Neural progenitor cell (in vitro differentiated cells): Measurements from ENCODE around the gene SRSF4. TPM values are rescaled to one million over a fixed set of nuclear protein-coding genes. Genes with fewer than 3 reads are reported as not detected.

ENCODE experiments used
- DNase-seq: peaks from one replicate; pipeline ENCODE4 v3.0.0-alpha.2; 2016; ENCODE audit warnings: low spot score
- H2AFZ ChIP-seq: fragments of 200-600 bp; sonication (generic); replicated peaks from 2 replicates; pipeline ENCODE4 v1.6.1; 2016; ENCODE audit warnings: antibody characterized with exemption
- H3F3A ChIP-seq: fragments of 200-600 bp; sonication (generic); 2 replicates; pipeline ENCODE4 v1.6.1; 2016; ENCODE audit warnings: antibody characterized with exemption, low read depth
- H3K27ac ChIP-seq: fragments of 200-600 bp; sonication (generic); 2 replicates; pipeline ENCODE4 v1.5.1; 2016; ENCODE audit warnings: mild to moderate bottlenecking
- H3K27me3 ChIP-seq: fragments of 200-600 bp; sonication (generic); 2 replicates; pipeline ENCODE4 v1.6.1; 2016; ENCODE audit warnings: mild to moderate bottlenecking, moderate library complexity
- H3K36me3 ChIP-seq: fragments of 200-600 bp; sonication (generic); 2 replicates; pipeline ENCODE4 v1.5.1; 2016
- H3K4me1 ChIP-seq: fragments of 200-600 bp; sonication (generic); 2 replicates; pipeline ENCODE4 v1.6.1; 2016; ENCODE audit warnings: mixed run types
- H3K4me2 ChIP-seq: fragments of 200-600 bp; sonication (generic); 2 replicates; pipeline ENCODE4 v1.6.1; 2016
- H3K4me3 ChIP-seq: fragments of 200-600 bp; sonication (generic); 2 replicates; pipeline ENCODE4 v1.5.1; 2016
- H3K79me2 ChIP-seq: fragments of 200-600 bp; sonication (generic); 2 replicates; pipeline ENCODE4 v1.6.1; 2016; ENCODE audit warnings: low read depth
- H3K9ac ChIP-seq: fragments of 200-600 bp; sonication (generic); 2 replicates; pipeline ENCODE4 v1.6.1; 2016
- H3K9me3 ChIP-seq: fragments of 200-600 bp; sonication (generic); 2 replicates; pipeline ENCODE4 v1.5.1; 2016; ENCODE audit warnings: low read depth
- H4K20me1 ChIP-seq: fragments of 200-600 bp; sonication (generic); 2 replicates; pipeline ENCODE4 v1.6.1; 2016; ENCODE audit warnings: low read depth
- H3K27ac Mint-ChIP-seq: 3 replicates; pipeline ENCODE4 v1.8.0; 2021; ENCODE audit warnings: mixed read lengths
- H3K27me3 Mint-ChIP-seq: 2 replicates; pipeline ENCODE4 v1.8.0; 2022; ENCODE audit warnings: low read depth, mild to moderate bottlenecking, inconsistent platforms, moderate library complexity, mixed read lengths; ENCODE audit not compliant: insufficient read depth
- H3K36me3 Mint-ChIP-seq: 3 replicates; pipeline ENCODE4 v1.8.0; 2021; ENCODE audit warnings: mixed read lengths
- H3K4me1 Mint-ChIP-seq: 3 replicates; pipeline ENCODE4 v1.8.0; 2021; ENCODE audit warnings: mixed read lengths
- H3K4me3 Mint-ChIP-seq: 3 replicates; pipeline ENCODE4 v1.8.0; 2021; ENCODE audit warnings: mild to moderate bottlenecking, moderate library complexity, mixed read lengths
- H3K9me3 Mint-ChIP-seq: 3 replicates; pipeline ENCODE4 v1.8.0; 2020; ENCODE audit warnings: mixed read lengths
- EZH2 ChIP-seq: fragments of 200-600 bp; sonication (generic); IDR thresholded peaks from 2 replicates; pipeline ENCODE4 v1.6.1; 2017; ENCODE audit warnings: antibody characterized with exemption, mild to moderate bottlenecking, moderate library complexity
- EZH2phosphoT487 ChIP-seq: fragments of 200-600 bp; sonication (generic); IDR thresholded peaks from 2 replicates; pipeline ENCODE4 v1.6.1; 2017; ENCODE audit warnings: antibody characterized with exemption
- total RNA-seq: library from RNA; depleted of rRNA; stranded (reverse); fragments of >200 nt; gene quantifications from 2 replicates; pipeline ENCODE4 v1.2.3, GENCODE V29; 2015; ENCODE audit warnings: low replicate concordance
- TF ChIP-seq, protein P1 (sequence below): fragments of 200-600 bp; sonication (generic); IDR thresholded peaks from 2 replicates; pipeline ENCODE4 v1.5.1; 2017; ENCODE audit warnings: antibody characterized with exemption, mild to moderate bottlenecking

SRSF4 gene
- total RNA-seq, 1 donor from 2014 or later = 73.2 TPM

DNA sequence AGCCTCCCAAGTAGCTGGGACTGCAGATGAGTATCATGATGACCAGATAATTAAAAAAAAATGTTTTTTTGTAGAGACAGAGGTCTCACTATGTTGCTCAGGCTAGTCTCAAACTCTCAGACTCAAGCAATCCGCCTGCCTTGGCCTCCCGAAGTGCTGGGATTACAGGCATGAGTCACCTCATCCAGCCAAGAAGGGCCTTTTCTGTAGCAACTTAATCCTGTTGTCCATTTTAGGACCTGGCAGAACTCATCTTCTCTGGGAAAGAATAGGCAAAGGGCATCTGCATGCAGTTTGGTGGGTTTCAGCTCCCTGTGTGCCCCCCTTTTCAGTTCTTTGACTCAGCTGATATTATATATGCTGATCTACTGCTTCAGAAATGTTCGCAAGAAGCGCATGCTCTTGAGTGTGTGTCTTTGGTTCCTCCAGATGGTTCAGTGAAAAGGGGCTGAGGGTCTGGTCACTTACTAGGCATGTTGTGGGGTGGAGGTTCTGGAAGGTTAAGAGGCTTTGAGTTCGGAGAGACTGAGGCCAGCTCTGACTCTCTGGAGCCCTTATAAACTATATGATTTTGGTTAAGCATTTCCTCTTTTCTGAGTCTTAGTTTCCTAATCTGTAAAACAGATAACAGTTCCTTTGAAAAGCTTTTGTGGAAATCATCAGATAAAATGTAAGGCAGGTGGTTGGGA is 19.4 kb upstream of the SRSF4 start:
- Mint-ChIP-seq H3K4me1 (peaks cover 11% of the 10 kb centered on the region), H3K36me3 (peaks cover 11% of the 10 kb centered on the region), H3K4me3 (no peak overlapping the region), H3K9me3 (no peaks in the 10 kb centered on the region), H3K27ac (no peak overlapping the region), H3K27me3 (no peaks in the 10 kb centered on the region)
- Histone ChIP-seq H3K79me2 (no peaks in the 10 kb centered on the region), H3F3A (no peaks in the 10 kb centered on the region), H3K4me3 (no peak overlapping the region), H3K36me3 (no peaks in the 10 kb centered on the region), H3K4me2 (no peak overlapping the region), H3K9me3 (no peaks in the 10 kb centered on the region), H2AFZ (no peak overlapping the region), H3K4me1 (no peaks in the 10 kb centered on the region), H3K9ac (no peak overlapping the region), H3K27me3 (no peaks in the 10 kb centered on the region), H3K27ac (no peak overlapping the region), H4K20me1 (peaks cover 12% of the 10 kb centered on the region)
- no peak for DNase-seq
- TF ChIP-seq, protein P1, sequence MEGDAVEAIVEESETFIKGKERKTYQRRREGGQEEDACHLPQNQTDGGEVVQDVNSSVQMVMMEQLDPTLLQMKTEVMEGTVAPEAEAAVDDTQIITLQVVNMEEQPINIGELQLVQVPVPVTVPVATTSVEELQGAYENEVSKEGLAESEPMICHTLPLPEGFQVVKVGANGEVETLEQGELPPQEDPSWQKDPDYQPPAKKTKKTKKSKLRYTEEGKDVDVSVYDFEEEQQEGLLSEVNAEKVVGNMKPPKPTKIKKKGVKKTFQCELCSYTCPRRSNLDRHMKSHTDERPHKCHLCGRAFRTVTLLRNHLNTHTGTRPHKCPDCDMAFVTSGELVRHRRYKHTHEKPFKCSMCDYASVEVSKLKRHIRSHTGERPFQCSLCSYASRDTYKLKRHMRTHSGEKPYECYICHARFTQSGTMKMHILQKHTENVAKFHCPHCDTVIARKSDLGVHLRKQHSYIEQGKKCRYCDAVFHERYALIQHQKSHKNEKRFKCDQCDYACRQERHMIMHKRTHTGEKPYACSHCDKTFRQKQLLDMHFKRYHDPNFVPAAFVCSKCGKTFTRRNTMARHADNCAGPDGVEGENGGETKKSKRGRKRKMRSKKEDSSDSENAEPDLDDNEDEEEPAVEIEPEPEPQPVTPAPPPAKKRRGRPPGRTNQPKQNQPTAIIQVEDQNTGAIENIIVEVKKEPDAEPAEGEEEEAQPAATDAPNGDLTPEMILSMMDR = no peak
- no peak for TF ChIP-seq EZH2phosphoT487
- no peak for TF ChIP-seq EZH2

DNA sequence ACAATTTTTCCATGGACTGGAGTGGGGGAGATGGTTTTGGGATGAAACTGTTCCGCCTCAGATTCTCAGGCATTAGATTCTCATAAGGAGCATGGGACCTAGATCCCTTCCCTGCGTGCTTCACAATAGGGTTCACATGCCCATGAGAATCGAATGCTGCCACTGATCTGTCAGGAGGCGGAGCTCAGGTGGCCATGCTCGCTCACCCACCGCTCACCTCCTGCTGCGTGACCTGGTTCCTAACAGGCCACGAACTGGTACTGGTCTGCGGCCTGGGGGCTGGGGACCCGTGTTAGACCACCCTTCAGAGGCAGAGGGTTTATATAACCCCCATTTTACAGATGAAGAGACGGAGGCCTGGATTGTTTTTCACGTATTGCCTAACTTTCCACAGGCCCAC is 16.3 kb upstream of the SRSF4 start:
- no peak overlapping the region for H3K4me2 ChIP-seq
- no peak for DNase-seq
- no peak overlapping the region for H2AFZ ChIP-seq
- H3K36me3 ChIP-seq = no peaks in the 10 kb centered on the region
- peaks cover 11% of the 10 kb centered on the region for H3K4me1 Mint-ChIP-seq
- H3K9me3 Mint-ChIP-seq = no peaks in the 10 kb centered on the region
- peaks cover 12% of the 10 kb centered on the region for H3K36me3 Mint-ChIP-seq
- no peaks in the 10 kb centered on the region for H3K79me2 ChIP-seq
- H3K4me3 Mint-ChIP-seq = no peak overlapping the region
- no peaks in the 10 kb centered on the region for H3K27me3 Mint-ChIP-seq
- no peaks in the 10 kb centered on the region for H3K9me3 ChIP-seq
- H4K20me1 ChIP-seq = peaks cover 7% of the 10 kb centered on the region
- H3K27ac Mint-ChIP-seq = no peak overlapping the region
- H3K9ac ChIP-seq = no peak overlapping the region
- no peaks in the 10 kb centered on the region for H3K27me3 ChIP-seq
- no peaks in the 10 kb centered on the region for H3K4me1 ChIP-seq
- TF ChIP-seq, protein P1 = no peak
- no peak for TF ChIP-seq EZH2phosphoT487
- TF ChIP-seq EZH2 = no peak
- H3K4me3 ChIP-seq = no peak overlapping the region
- H3K27ac ChIP-seq = no peak overlapping the region
- no peaks in the 10 kb centered on the region for H3F3A ChIP-seq

DNA sequence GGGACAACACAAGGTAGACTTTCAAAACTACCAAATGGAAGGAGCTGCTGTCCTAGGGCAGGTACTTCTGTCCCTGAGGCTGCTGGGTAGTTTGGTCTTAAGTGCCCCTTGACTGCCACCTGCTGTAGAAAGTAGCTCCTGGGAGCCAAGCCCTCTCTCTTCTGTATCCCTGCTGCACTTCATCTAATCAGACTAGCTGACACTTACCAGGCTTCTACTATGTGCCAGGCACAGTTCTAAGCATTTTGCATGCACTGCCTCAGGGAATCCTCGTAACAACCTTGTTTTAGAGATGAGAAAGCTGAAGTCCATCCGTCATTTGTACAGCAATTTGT is 15.9 kb upstream of the SRSF4 start:
- Histone ChIP-seq H3F3A (no peaks in the 10 kb centered on the region), H3K4me3 (no peak overlapping the region), H2AFZ (no peak overlapping the region), H3K36me3 (no peaks in the 10 kb centered on the region), H3K27me3 (no peaks in the 10 kb centered on the region), H3K79me2 (no peaks in the 10 kb centered on the region), H3K4me1 (no peaks in the 10 kb centered on the region), H3K27ac (no peak overlapping the region), H3K4me2 (no peak overlapping the region), H4K20me1 (peaks cover 4% of the 10 kb centered on the region), H3K9me3 (no peaks in the 10 kb centered on the region), H3K9ac (no peak overlapping the region)
- no peak overlapping the region for H3K27ac Mint-ChIP-seq
- peaks cover 8% of the 10 kb centered on the region for H3K4me1 Mint-ChIP-seq
- DNase-seq = peak; percentile 54
- H3K27me3 Mint-ChIP-seq = no peaks in the 10 kb centered on the region
- H3K9me3 Mint-ChIP-seq = no peaks in the 10 kb centered on the region
- TF ChIP-seq, protein P1 = peak; percentile 49
- TF ChIP-seq EZH2phosphoT487 = no peak
- no peak for TF ChIP-seq EZH2
- H3K4me3 Mint-ChIP-seq = no peak overlapping the region
- H3K36me3 Mint-ChIP-seq = peaks cover 12% of the 10 kb centered on the region
